Activated CD8-positive, alpha-beta memory T cell treated with anti-CD3 and anti-CD28 coated beads for 48 hours (primary cell): ENCODE data around the gene TEX12.
A peak's percentile ranks its signal among the peaks of the same experiment; 100 is the strongest.
"Not testable (repeated sequence)": the region's sequence is repeated elsewhere in the genome, so short reads cannot be mapped to it uniquely, and the experiment has no call there.

Experiments
- DNase-seq, 3 experiments: peaks; one replicate each; pipeline ENCODE4 v3.0.0-alpha.2; 2020; ENCODE audit warnings: low read depth in 2 of 3, low spot score in 2 of 3

TEX12 gene

GRCh38 chr11:112163875-112164685, 3.1 kb upstream of the TEX12 start, which contains the start of gene IL18:
IL18 (minus strand) TSS chr11:112164094; CDS start chr11:112155053, 9,041 bp downstream.
- DNase-seq, result no peak

- no peak for DNase-seq
Observed at GRCh38 chr11:112165049-112165448, 2.1 kb upstream of the TEX12 start.

DNA sequence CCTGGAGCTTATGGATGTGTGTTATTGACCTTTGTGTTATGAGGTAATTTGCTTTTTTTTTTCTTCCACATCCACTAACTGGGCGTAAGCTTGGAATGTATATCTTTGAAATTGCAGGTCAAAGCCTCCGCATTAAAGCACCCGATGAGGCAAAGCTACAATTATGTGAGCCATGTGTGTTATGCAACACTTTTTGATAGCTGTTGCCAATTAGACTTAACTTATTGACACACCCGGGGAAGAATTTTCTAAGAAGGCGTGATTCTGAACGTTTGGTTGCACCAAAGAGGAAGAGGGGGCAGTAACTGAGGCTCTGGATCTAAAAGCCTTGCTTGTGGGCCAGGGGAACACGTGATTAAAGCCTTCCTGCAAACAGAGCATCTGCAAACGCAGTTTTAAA, 610 bp upstream of the TEX12 start:
- no peak for DNase-seq

DNA sequence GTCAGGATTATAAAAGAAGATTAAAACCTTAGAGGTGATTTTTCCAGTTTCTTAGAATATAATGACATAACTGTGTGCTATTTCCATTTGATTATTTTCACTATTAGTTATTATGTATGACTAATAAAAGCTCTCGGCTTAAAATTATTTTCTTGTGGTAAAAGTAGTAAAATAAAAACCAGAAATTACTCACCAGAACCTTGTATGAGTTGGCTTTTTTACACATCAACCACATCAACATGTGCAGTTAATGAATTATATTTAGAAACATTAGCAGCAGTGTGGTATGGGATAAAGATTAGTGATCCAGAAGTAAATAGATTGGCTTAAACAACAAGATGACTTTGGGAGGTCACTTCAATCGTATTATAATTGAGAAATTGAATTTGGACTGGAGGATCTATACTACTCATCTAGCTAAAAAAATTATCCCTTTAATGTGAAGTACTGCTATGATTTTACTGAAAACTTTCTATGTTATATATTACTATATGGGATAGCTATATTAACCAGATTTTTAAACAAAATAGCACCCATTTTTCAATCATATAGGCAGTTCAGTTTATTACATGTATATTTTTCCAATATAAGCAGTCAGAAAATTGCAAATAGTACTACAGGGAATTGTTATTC, 5.3 kb downstream of the TEX12 start:
- DNase-seq, result no peak

- DNase-seq, result no peak
Observed at GRCh38 chr11:112173152-112173551, 6.0 kb downstream of the TEX12 start.

- DNase-seq, result peak in 1 of 3 experiments; percentile 11
Observed at GRCh38 chr11:112174789-112175598, 7.8 kb downstream of the TEX12 start, which contains the start of gene BCO2. BCO2 (plus strand) TSS chr11:112175512; CDS start chr11:112175602, 90 bp downstream.

DNA sequence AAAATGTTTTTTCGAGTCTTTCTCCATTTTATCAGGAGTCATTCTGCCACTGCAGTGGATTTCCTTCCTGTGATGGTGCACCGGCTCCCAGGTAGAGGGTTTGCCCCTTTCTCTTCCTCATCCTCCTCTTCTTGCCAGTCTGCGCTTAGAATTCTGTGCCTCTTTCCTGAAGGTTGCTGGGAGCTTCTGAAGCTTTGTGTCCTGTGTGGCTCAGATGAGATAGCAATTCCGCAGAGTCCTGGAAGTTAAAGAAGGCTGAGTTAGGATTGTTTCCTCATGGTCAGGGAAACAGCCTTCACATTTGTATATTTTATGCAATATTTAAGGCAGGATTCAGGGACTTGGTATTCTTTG, 8.4 kb downstream of the TEX12 start:
- no peak for DNase-seq

DNA sequence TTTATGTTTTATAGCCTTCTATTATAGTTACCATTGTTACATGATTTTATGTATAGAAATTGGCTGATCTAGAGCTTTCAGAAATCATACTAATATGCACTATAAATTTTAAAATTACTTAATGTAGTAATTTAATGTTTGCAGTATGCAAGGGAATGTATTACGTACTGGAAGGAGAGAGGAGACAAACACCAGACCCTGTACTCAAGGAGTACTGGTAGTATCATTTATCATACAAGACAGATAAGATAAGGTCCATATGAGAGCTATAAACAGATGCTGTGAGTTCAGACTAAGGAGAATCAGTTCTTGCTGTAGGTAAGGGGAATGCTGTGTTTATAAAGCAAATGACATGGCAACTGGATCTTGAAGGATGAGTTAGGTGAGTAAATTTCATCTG, 8.9 kb downstream of the TEX12 start:
- DNase-seq, result no peak

GRCh38 chr11:112177589-112177988, 10.4 kb downstream of the TEX12 start:
- DNase-seq, result no peak

DNA sequence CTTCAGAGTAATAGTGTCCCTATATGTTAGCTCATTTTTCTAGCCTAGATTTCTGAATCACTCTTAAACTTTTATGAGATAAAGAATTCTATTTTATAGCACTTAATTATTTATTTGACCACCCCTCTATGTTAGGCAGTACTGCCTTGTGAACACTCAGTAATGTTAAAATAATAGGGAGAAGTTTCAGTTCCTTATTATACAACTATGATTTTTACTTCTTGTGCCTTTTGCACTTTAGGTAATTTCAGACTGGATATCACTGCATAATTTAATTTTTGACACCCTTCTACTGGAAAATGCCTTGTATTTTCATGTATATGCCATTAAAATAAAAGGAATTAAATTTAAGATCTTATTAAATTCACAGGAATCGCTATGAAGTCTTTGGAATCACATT, 11.3 kb downstream of the TEX12 start:
- no peak for DNase-seq

GRCh38 chr11:112178936-112179335, 11.8 kb downstream of the TEX12 start:
- no peak for DNase-seq

- DNase-seq, result no peak
Observed at GRCh38 chr11:112179601-112180000, 12.4 kb downstream of the TEX12 start.

DNA sequence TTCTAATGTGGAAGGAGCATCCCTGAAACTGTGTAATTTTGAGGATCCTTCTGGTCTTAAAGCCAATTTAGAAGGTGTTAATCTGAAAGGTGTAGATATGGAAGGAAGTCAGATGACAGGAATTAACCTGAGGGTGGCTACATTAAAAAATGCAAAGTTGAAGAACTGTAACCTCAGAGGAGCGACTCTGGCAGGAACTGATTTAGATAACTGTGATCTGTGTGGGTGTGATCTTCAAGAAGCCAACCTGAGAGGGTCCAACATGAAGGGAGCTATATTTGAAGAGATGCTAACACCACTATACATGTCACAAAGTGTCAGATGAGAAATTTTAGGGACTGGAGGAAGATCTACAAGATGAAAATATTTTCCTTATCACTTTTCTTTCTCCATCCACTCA, 15.7 kb downstream of the TEX12 start:
- DNase-seq, result no peak

DNA sequence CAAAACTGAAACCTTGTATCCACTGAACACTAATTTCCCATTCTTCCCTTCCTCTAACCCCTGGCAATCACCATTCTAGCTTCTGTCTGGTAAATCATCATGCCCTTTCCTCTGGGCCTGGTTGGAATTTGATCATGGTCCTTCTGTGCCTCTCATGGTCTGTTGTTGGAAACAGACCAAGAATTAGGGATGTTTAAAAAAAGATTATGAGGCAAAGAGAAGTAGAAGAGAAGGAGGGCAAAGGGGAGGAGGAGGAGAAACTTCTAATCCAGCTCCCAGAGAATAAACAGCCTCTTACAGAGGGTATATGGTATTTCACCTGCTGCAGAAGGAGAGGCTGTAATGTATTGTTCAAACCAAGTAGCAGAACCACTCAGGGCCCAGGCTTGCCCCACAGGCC, 18.7 kb downstream of the TEX12 start:
- DNase-seq, result no peak

- DNase-seq, result no peak
Observed at GRCh38 chr11:112186304-112186703, 19.1 kb downstream of the TEX12 start.

DNA sequence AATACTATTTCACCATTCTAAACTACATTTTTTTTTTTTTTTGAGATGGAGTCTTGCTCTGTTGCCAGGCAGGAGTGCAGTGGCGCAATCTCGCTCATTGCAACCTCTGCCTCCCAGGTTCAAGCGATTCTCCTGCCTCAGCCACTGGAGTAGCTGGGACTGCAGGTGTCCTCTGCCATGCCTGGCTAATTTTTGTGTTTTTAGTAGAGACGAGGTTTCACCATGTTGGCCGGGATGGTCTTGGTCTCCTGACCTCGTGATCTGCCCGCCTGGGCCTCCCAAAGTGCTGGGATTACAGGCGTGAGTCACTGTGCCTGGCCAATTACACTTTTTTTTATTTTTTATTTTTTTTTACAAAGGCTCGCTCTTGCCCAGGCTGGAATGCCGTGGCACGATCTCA, 27.9 kb downstream of the TEX12 start:
- not testable (repeated sequence) for DNase-seq

DNA sequence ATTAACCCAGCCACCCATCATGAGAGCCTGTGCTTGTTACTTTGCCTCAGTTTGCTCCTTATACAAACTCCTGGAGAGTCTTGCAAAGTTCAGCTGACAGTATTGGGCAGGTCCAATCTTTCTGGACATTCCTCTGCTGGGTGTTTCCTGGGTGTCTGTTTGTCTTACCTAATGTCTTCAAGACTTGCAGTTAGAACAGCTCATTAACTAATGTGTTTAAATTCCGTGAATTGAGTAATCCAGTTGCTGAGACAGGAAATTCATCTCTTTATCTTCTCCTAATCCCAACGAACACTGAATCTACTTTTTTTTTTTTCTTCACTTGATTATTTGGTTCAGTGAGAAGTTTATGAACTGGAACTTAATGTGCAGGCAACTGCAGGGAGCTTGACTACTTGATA, 28.8 kb downstream of the TEX12 start:
- DNase-seq, result no peak

- DNase-seq, result no peak
Observed at GRCh38 chr11:112196519-112197087, 29.4 kb downstream of the TEX12 start.

DNA sequence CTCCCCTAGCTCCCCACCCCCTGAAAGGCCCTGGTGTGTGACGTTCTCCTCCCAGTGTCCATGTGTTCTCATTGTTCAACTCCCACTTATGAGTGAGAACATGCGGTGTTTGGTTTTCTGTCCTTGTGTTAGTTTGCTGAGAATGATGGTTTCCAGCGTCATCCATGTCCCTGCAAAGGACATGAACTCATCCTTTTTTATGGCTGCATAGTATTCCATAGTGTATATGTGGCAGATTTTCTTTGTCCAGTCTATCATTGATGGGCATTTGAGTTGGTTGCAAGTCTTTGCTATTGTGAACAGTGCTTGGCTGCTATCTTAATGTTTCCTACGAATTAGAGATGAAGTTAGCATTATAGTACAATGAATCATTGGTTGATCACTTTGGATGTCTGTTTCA, 31.9 kb downstream of the TEX12 start:
- not testable (repeated sequence) for DNase-seq

- no peak for DNase-seq
Observed at GRCh38 chr11:112200252-112200651, 33.1 kb downstream of the TEX12 start.

GRCh38 chr11:112206071-112206470, 38.9 kb downstream of the TEX12 start:
- DNase-seq, result no peak
